ENCODE measurements around the gene ABCD2. TPM values are rescaled to one million over a fixed set of nuclear protein-coding genes. Genes with fewer than 3 reads are reported as not detected.

The ABCD2 gene
- total RNA-seq = 1 to 10 TPM; 1.6 to 2.2 TPM
- 13.5 TPM for polyA plus RNA-seq (2013, experiment 1 of 2)
- 16.0 TPM for polyA plus RNA-seq (2013, experiment 2 of 2)
- total RNA-seq = 0.67 to 92.0 (median 20.1) reads per million in 172 experiments

- H3K4me1 Mint-ChIP-seq (ENCODE audit: low read depth) = peaks cover 35% of the 10 kb centered on the region
- CTCF ChIA-PET = interaction anchor here (1.0 to 2.4 kb wide), 6 partner anchors 9 to 72 kb away, joined by 3 to 12 read pairs (median 7); no protein-coding TSS in a partner anchor
- H3K4me3 Mint-ChIP-seq = no peak within 1 kb of the TSS
- H3K27me3 Mint-ChIP-seq = no peaks in the 10 kb centered on the region
- no peaks in the 10 kb centered on the region for H3K36me3 Mint-ChIP-seq (ENCODE audit: low read depth)
- Histone ChIP-seq H3K4me3 (ENCODE audit: low read length) (peak within 1 kb of the TSS; percentile 68), H3K9me3 (ENCODE audit: control insufficient read depth in 1 of 2, insufficient read depth in 1 of 2, low read length in 2 of 2) (no peaks in the 10 kb centered on the region), H3K27me3 (ENCODE audit: control insufficient read depth in 1 of 2, insufficient read depth in 2 of 2, low read length in 2 of 2) (no peaks in the 10 kb centered on the region), H3K36me3 (ENCODE audit: insufficient read depth, low read length) (no peaks in the 10 kb centered on the region), H3K27ac (ENCODE audit: low read depth in 1 of 2, low read length in 2 of 2) (peak within 1 kb of the TSS; percentile 74 to 89), H3K4me1 (ENCODE audit: insufficient read depth, low read length) (peaks cover 22% of the 10 kb centered on the region)
- no peaks in the 10 kb centered on the region for H3K9me3 Mint-ChIP-seq
- intact Hi-C loops (cut with DNase I, micrococcal nuclease) = loop anchor here (2.0 to 10.0 kb wide), 6 partner anchors 62 to 485 kb away; partner anchors contain the start of genes KIF21A (in 2 of the 2) and SLC2A13 (in 1 of the 2)
- DNase-seq (peak; percentile 45 to 94 (median 61)), ATAC-seq (ENCODE audit: poor library complexity) (peak; percentile 84)
- POLR2A ChIA-PET = interaction anchor here (0.7 to 2.8 kb wide), 22 partner anchors 9 to 527 kb away, joined by 3 to 33 read pairs (median 4); partner anchors contain the start of genes KIF21A and SLC2A13
- no peak within 1 kb of the TSS for H3K27ac Mint-ChIP-seq
- no peak for TF ChIP-seq CTCF (IDR thresholded peaks at IDR 0.05)
Measured at GRCh38 chr12:39619660-39620433, at the start of gene ABCD2. Gene ABCD2 (minus strand): TSS chr12:39619803. CDS start chr12:39619615, 188 bp downstream.

- no peak for ATAC-seq (ENCODE audit: poor library complexity)
- TF ChIP-seq CTCF (IDR thresholded peaks at IDR 0.05) = no peak
- no peaks in the 10 kb centered on the region for H3K4me1 ChIP-seq (ENCODE audit: insufficient read depth, low read length)
- ChIA-PET POLR2A (no interaction called here), CTCF (no interaction called here)
- DNase-seq = no peak
- no peaks in the 10 kb centered on the region for H3K36me3 Mint-ChIP-seq (ENCODE audit: low read depth)
- H3K4me3 ChIP-seq (ENCODE audit: low read length) = no peak overlapping the region
- H3K4me3 Mint-ChIP-seq = no peak overlapping the region
- H3K9me3 ChIP-seq (ENCODE audit: control insufficient read depth in 1 of 2, insufficient read depth in 1 of 2, low read length in 2 of 2) = no peaks in the 10 kb centered on the region
- no peaks in the 10 kb centered on the region for H3K4me1 Mint-ChIP-seq (ENCODE audit: low read depth)
- peaks cover 3% of the 10 kb centered on the region for H3K9me3 Mint-ChIP-seq
- no peaks in the 10 kb centered on the region for H3K27me3 ChIP-seq (ENCODE audit: control insufficient read depth in 1 of 2, insufficient read depth in 2 of 2, low read length in 2 of 2)
- no peaks in the 10 kb centered on the region for H3K27me3 Mint-ChIP-seq
- no peak overlapping the region for H3K27ac ChIP-seq (ENCODE audit: low read depth in 1 of 2, low read length in 2 of 2)
- no peak overlapping the region for H3K27ac Mint-ChIP-seq
- no peaks in the 10 kb centered on the region for H3K36me3 ChIP-seq (ENCODE audit: insufficient read depth, low read length)
- intact Hi-C loops (cut with DNase I, micrococcal nuclease) = no loop called here
Measured at GRCh38 chr12:39660101-39660500, 40.5 kb upstream of the ABCD2 start.

GRCh38 chr12:39647383-39647782 is 27.8 kb upstream of the ABCD2 start:
- no peaks in the 10 kb centered on the region for H3K9me3 Mint-ChIP-seq
- H3K36me3 ChIP-seq (ENCODE audit: insufficient read depth, low read length) = no peaks in the 10 kb centered on the region
- H3K4me3 Mint-ChIP-seq = no peak overlapping the region
- intact Hi-C loops (cut with DNase I, micrococcal nuclease) = no loop called here
- no peaks in the 10 kb centered on the region for H3K27me3 ChIP-seq (ENCODE audit: control insufficient read depth in 1 of 2, insufficient read depth in 2 of 2, low read length in 2 of 2)
- no peak overlapping the region for H3K27ac ChIP-seq (ENCODE audit: low read depth in 1 of 2, low read length in 2 of 2)
- H3K36me3 Mint-ChIP-seq (ENCODE audit: low read depth) = no peaks in the 10 kb centered on the region
- ChIA-PET POLR2A (interaction anchor here (1.2 kb wide), 1 partner anchor 28 kb away, joined by 3 read pairs; the partner anchor contains the start of gene ABCD2), CTCF (no interaction called here)
- DNase-seq = no peak
- ATAC-seq (ENCODE audit: poor library complexity) = no peak
- TF ChIP-seq CTCF (IDR thresholded peaks at IDR 0.05) = no peak
- no peaks in the 10 kb centered on the region for H3K9me3 ChIP-seq (ENCODE audit: control insufficient read depth in 1 of 2, insufficient read depth in 1 of 2, low read length in 2 of 2)
- no peak overlapping the region for H3K27ac Mint-ChIP-seq
- H3K4me3 ChIP-seq (ENCODE audit: low read length) = no peak overlapping the region
- peaks cover 6% of the 10 kb centered on the region for H3K4me1 Mint-ChIP-seq (ENCODE audit: low read depth)
- no peaks in the 10 kb centered on the region for H3K27me3 Mint-ChIP-seq
- H3K4me1 ChIP-seq (ENCODE audit: insufficient read depth, low read length) = no peaks in the 10 kb centered on the region

All from CD4-positive, alpha-beta T cell (primary cell).